GM18502 (cell line): ENCODE data around the gene TBC1D5.

Experiments used
- ATAC-seq: cut with Tn5 transposase; IDR thresholded peaks from one replicate; pipeline ENCODE4 v1.9.1; 2021; ENCODE audit warnings: mild to moderate bottlenecking; ENCODE audit not compliant: unreplicated experiment, poor library complexity

TBC1D5 gene

GRCh38 chr3:17157713-17158112 is 584.7 kb downstream of the TBC1D5 start:
- no peak for ATAC-seq

GRCh38 chr3:17156864-17157263 is 585.6 kb downstream of the TBC1D5 start:
- no peak for ATAC-seq

DNA sequence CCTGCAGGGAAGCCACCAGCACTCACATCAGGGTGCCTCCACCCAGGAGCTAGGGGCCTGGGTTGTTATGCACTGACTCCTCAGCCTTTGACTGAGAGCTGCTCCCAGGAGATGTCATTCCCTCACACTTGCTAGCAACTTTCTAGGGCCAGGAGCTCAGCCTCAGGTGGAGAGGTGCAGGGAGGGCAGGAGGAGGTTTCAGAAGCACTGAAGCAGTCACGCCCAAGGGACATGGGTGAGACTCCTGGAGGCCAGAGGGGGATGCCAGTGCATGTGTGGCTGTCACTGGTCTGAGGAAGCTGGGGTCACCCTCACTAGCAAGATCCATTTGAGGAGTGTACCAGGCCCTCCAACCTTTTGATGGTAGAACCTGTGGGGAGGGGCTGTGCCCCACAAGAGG is 586.5 kb downstream of the TBC1D5 start:
- ATAC-seq: no peak

DNA sequence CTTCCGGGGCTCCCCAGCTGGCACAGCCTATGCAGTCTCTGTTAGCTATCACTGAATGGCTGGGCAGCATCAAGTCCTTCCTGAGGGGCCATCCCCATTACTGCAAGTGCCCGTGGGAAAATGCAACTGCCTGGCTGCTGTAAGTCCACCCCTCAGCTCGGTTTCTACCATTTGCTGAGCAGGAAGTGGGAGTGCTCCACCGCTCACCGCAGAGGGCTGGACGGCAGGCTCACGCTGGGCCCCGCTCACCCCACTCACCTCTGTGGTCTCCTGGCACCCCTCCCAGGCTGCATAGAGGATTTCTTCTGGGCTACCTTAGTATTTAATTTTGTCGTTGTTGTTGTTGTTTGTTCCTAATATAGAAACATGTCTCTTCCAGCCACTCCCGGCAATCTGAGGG is 587.5 kb downstream of the TBC1D5 start:
- ATAC-seq: no peak

- no peak for ATAC-seq
These were observed 588.2 kb downstream of the TBC1D5 start for GRCh38 chr3:17154221-17154620.

DNA sequence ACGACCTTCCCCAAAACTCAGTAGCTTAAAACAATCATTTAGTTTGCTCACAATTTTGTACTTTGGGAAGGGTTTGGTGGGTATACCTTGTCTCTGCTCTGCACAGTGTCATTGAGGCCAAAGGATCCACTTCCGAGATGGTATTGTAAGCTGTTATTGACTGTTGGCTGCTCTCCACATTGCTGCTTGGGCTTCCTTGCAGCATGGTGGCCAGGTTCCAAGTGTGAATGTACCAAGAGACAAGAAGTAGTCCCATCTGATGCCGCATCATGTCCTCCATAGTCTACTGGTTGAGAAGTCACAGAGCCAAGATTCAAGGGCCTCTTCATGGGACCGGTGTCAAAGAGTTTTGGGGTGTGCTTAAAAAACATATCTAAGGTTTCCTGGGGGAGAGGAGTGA is 589.2 kb downstream of the TBC1D5 start:
- no peak for ATAC-seq

GRCh38 chr3:17151598-17152373 is 590.6 kb downstream of the TBC1D5 start:
- ATAC-seq: peak; percentile 98

GRCh38 chr3:17149076-17149475 is 593.4 kb downstream of the TBC1D5 start:
- no peak for ATAC-seq

DNA sequence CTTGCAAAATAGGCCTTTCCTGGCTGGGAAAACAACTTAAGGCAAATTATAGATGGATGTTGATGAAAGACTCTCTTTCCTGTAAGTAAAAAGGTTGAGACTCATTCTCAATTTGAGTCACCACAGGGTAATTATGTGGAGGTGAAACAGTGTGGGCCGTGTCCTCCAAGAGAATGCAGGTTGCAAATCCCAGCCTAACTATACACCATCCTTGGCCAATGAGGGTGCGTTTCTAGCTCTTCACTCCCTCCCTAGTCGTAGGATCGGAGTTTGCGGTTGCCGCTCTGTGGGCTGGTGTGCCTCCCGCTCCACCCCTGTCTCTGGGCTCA is 597.8 kb downstream of the TBC1D5 start:
- ATAC-seq: no peak

DNA sequence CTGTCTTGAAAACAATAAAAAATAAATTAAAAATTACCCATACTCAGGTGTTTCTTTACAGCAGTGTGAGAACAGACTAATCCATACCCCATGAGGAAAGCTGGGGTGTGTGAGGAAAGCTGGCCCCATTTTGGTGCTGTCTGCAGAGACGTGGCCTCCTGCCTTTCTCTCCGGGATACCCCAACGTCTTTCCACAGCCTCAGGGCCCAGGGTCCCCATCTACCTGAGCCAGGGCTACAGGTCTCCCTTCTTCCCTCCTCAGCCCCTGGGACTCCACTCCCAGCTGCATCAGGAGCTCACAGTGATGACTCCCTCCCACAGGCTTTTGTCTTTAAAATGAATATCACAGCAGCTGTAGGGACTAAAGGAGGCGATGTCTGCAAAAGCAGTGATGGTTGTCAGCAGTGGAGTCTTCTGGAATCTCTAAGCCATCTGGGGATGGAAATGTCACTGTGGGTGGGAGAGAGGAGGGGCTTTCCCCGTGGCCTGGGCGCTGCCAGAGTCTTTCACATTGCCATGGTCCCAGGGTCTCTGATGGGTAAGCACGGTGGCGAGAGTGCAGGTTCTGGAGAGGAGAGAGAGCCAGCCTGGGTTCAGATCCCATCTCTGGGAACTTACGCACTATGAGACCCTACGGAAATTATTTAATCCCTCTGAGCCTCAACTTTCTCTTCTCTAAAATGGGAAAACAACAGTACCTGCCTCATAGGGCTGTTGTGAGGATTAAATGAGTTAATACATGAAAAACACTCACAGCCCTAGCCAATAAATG is 598.4 kb downstream of the TBC1D5 start:
- no peak for ATAC-seq

DNA sequence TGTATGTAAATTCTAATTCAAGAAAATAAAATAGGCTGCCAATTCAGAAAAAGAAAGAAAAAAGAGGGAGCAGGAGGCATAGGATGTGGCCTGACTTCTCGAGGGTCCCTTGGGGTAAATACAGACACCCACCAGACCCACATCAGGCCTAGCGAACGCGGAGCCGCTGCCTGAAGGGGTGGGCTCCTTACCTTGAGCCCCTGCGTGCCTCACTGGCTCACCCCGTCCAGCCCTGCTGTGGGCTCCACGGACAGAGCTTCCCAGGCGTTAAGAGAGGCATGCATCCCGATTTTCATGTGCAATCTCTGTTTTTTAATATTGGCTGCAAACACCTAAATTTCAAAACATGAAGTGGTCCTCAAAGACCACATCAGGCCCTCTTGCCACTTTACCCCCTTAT is 599.9 kb downstream of the TBC1D5 start:
- no peak for ATAC-seq

DNA sequence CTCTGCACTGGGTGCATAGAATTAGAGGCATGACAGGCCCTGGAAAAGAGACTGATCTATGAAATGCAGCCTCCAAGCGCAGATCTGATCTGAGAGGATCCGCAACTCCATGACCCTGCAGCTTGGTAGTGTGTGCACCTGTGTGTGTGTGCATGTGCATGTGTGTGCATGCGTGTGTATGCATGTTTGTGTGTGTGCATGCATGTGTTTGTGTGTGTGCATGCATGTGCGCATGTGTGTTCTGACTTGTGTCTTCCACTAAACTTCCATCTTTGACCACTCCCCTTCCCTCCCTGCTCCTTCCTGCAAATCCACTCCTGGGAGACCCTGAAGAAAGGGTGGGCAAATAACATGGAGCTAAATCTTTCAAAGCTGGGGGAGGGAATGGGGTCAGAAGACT is 600.7 kb downstream of the TBC1D5 start:
- ATAC-seq: no peak

GRCh38 chr3:17140670-17141505 is 601.5 kb downstream of the TBC1D5 start:
- ATAC-seq: no peak

DNA sequence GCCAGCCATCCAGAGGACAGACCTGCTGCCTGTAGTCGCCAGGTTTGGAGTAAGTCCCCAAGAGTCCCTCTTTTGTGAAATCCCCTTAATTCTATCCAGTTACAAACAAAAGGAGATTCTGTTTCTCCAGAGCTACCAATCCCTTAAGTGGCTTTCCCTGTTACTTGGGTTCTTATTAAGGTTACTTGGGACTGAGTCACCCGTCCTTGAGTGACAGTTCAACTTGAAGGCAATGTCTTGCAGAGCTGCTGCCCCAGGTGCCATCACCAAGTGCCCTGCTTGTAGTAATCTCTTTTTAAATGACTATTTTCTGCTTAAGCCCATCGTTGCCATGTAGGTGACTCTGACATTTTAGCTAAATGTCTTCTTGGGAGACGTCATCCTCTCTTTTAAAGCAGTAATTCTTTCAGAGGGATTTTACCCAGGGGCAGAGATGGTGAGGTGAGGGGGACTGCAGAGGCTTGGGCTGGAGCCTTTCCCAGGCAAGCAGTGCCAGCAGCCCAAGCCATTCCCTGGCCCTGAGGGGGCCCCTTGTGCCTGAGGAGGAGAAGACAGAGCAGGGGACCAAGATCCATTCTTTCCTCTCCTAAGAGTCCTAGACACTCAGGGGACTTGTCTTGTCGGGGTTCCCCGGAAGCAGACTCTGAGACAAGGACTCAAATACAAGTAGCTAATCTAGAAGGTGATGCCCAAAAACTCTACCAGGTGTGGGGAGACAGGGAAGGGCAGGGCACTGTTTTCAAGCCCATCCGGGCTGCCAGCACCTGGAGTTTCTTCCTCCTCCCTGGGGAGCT is 604.0 kb downstream of the TBC1D5 start:
- no peak for ATAC-seq

DNA sequence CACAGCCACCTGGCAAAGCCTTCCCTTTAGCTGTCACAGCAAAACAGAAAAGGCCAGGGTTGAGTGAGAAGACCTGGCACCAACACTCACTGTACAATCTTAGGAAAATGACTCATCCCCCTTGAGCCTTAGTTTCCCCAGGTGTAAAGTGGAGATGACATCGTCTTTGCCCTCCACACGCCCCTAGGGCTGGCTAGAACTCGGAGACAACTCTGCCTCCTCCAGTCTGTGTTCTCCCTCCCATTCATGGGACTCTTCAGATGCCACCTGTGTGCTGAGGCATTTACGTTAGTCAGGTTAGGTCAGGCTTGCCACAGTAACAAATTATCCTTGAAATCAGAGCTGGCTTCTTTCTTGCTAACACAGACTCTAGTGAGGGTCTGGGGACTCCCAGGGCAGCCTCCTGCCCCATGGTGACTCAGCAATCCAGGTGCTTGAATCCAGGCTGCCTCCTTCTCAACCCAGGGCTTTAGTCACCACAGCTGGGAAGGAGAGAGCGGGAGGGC is 605.1 kb downstream of the TBC1D5 start:
- no peak for ATAC-seq

- no peak for ATAC-seq
These were observed 606.2 kb downstream of the TBC1D5 start for GRCh38 chr3:17136136-17136721.

DNA sequence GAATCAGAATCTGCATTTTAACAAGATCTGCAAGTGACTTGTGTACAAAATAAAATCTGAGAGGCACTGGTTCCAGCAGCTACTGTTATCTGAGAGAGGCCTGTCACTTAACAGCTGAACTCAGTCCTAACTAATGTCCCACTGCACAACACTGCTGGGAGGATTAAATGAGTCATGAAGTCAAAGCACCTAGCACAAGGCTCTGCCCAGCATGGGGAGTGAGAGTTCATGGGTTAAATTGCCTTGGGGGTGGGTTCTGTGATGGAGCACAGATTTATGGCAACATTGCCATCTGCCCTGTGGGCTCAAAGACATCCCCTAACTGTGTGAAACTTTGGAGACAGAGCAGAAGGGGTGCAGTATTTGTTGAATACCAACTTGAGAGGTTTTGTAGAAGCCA is 606.7 kb downstream of the TBC1D5 start:
- ATAC-seq: no peak

DNA sequence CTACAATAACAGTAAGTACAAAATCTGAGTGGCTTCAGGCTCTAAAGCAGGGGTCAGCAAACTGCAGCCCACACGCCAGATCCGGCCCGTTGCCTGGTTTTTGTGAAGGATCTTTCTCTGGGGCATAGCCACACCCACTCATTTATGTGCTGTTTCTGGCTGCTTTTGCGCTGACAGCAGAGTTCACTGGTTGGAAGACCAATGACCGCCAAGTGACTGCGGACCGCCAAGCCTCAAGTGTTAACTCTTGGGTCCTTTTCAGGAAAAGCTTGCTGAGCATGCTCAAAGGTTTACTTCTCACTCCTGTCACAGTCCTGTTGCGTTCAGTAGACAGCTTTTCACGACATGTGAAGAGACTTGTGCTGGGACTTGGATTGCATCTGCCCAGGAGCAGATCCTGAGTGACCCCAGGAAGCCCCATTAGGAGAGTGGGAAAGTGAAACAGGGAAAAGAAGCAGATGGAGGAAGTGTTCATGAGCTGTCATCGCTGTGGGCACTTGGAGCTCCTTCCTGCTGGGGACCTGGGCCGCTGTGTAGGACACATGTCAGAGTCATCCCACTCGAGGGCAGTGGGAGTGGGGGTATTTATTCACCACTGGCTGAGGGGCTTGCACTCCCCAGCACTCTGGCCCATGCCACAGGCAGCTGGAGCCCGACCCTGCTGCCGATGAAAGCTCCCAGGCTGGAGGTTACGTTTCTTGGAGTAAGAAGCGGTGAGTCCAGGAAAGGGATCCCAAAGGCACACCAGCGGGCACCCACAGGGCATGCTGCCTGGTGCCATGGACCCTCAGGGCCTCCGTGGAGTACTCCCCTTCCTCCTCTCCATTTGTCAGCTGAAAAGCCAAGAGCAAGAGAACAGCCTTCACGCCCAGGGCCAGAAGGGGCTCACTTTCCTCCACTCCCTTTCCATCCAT is 608.5 kb downstream of the TBC1D5 start:
- no peak for ATAC-seq
